Measurements from ENCODE around the gene FRYL. TPM values are rescaled to one million over a fixed set of nuclear protein-coding genes. Genes with fewer than 3 reads are reported as not detected.

Gene FRYL
- total RNA-seq, 1 donor from 2014 or later: 65.5 TPM

DNA sequence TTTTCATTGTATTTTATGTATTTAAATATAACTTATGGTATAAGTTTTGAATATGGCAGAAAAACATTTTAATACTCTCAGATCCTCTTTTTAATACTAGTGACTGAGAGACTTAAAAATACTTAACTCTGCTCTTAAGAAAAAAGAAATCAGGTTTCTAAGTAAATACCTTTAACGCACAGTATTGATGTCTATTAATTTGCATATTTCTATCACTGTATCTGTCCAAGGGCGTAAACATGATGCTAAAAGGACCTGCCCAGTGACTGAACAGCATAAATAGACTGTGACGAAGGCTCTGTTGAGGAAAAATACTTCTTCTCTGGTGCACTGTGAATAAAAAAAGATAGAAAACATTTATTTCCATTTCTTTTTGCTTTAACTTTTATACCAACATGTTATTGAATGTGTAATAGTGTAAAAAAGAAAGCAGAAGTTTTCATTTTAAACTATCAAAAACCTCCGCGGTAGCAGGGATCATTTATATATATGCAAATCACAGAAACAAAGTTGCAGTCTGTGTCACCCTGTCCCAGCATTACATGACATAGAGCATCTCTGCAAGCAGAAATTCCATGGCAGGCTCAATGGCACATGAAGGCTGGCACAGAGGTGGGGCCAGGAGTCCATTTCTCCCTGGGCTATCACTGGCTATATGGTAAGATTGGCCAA, 214.6 kb downstream of the FRYL start:
- Mint-ChIP-seq H3K27me3 (no peaks in the 10 kb centered on the region), H3K36me3 (ENCODE audit: insufficient read depth) (peaks cover 15% of the 10 kb centered on the region)
- TF ChIP-seq, protein P1, sequence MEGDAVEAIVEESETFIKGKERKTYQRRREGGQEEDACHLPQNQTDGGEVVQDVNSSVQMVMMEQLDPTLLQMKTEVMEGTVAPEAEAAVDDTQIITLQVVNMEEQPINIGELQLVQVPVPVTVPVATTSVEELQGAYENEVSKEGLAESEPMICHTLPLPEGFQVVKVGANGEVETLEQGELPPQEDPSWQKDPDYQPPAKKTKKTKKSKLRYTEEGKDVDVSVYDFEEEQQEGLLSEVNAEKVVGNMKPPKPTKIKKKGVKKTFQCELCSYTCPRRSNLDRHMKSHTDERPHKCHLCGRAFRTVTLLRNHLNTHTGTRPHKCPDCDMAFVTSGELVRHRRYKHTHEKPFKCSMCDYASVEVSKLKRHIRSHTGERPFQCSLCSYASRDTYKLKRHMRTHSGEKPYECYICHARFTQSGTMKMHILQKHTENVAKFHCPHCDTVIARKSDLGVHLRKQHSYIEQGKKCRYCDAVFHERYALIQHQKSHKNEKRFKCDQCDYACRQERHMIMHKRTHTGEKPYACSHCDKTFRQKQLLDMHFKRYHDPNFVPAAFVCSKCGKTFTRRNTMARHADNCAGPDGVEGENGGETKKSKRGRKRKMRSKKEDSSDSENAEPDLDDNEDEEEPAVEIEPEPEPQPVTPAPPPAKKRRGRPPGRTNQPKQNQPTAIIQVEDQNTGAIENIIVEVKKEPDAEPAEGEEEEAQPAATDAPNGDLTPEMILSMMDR (IDR thresholded peaks at IDR 0.05; ENCODE audit: unreplicated experiment): no peak

DNA sequence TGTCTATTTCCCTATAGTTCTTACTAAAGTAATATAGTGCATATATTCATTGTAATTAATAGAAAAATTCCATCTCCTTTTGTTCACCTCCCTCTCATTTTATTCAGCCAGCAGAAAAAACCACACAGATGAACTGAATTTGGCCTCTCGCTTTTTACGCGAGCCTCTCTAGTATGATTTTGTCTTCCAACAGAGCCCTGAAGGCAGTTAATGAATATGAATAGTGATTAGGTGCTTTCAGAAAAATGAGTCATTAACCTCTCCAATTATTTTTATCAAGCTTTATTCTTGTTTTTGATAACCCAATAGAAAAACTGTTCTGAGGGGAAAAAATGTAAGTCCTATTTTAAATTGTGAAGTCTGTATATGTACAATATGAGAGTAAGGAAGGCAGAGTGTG, 215.9 kb downstream of the FRYL start:
- Mint-ChIP-seq H3K4me3 (ENCODE audit: low read depth) (no peak overlapping the region), H3K4me1 (ENCODE audit: low read depth) (no peaks in the 10 kb centered on the region), H3K27ac (no peak overlapping the region), H3K36me3 (ENCODE audit: insufficient read depth) (peaks cover 19% of the 10 kb centered on the region), H3K27me3 (no peaks in the 10 kb centered on the region), H3K9me3 (ENCODE audit: low read depth) (no peaks in the 10 kb centered on the region)
- TF ChIP-seq, protein P1 (IDR thresholded peaks at IDR 0.05; ENCODE audit: unreplicated experiment): no peak
- no peak for DNase-seq (ENCODE audit: low spot score, unreplicated experiment)

More for the DNA sequence above, 214.6 kb downstream of the FRYL start:
- Mint-ChIP-seq H3K4me1 (ENCODE audit: low read depth) (no peaks in the 10 kb centered on the region), H3K27ac (peak overlapping the region; percentile 37), H3K4me3 (ENCODE audit: low read depth) (no peak overlapping the region), H3K9me3 (ENCODE audit: low read depth) (no peaks in the 10 kb centered on the region)
- DNase-seq (ENCODE audit: low spot score, unreplicated experiment): no peak

DNA sequence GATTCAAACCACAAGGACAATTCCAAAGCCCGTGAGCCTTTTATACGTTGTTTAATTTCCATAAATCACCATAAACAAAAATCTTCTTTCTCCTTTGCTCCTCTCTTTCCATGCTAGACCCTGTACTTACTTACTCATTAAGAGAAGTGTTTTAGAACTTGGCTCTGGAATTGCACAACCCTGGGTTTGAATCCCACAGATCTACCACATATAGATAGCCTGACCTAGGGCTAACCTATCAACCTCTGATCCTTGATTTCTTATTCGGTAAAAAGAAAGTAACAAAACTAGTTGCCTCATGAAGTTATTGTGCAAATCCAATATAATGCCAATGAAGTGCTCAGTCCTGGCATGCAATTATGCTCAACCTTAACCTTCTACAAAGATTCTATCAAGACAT, 221.3 kb downstream of the FRYL start:
- TF ChIP-seq, protein P1 (IDR thresholded peaks at IDR 0.05; ENCODE audit: unreplicated experiment): no peak
- DNase-seq (ENCODE audit: low spot score, unreplicated experiment): no peak
- peaks cover 6% of the 10 kb centered on the region for H3K9me3 Mint-ChIP-seq (ENCODE audit: low read depth)
- H3K27me3 Mint-ChIP-seq: no peaks in the 10 kb centered on the region
- peaks cover 39% of the 10 kb centered on the region for H3K36me3 Mint-ChIP-seq (ENCODE audit: insufficient read depth)
- no peak overlapping the region for H3K4me3 Mint-ChIP-seq (ENCODE audit: low read depth)
- H3K4me1 Mint-ChIP-seq (ENCODE audit: low read depth): no peaks in the 10 kb centered on the region
- no peak overlapping the region for H3K27ac Mint-ChIP-seq

DNA sequence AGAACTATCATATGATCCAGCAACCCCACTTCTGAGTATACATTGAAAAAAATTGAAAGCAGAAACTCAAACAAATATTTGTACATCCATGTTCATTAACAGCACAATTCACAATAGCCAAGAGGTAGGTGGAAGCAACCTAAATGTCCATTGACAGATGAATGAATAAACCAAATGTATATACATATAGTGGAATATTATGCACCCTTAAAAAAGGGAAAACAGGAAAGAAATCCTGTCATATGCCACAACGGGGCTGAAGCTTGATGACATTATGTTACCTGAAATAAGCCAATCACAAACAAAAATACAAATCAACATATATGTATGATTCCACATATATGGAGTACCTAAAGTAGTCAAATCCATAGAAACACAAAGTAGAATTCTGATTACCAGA, 222.1 kb downstream of the FRYL start:
- Mint-ChIP-seq H3K4me3 (ENCODE audit: low read depth) (no peak overlapping the region), H3K9me3 (ENCODE audit: low read depth) (peaks cover 6% of the 10 kb centered on the region), H3K27ac (no peak overlapping the region), H3K4me1 (ENCODE audit: low read depth) (peaks cover 2% of the 10 kb centered on the region), H3K27me3 (no peaks in the 10 kb centered on the region), H3K36me3 (ENCODE audit: insufficient read depth) (peaks cover 39% of the 10 kb centered on the region)
- no peak for DNase-seq (ENCODE audit: low spot score, unreplicated experiment)
- TF ChIP-seq, protein P1 (IDR thresholded peaks at IDR 0.05; ENCODE audit: unreplicated experiment): no peak

DNA sequence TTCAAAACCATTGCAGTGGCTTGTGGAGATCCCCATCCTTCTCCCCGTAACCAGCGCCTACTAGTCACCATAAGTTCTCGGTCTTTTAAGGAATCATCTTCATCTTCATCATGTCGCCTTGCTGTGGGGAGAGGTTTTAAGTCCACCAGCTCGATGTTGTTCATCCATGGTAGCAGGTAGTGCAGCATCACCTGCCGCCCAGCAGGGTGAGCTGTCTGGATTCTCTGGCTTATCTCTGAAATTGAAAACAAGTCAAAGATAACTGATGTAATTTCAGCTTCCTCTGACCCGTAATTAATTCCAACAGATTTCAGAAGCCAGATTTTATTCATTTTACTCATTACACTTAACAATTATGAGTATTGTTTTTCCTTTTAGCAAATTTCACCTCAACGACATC, 222.6 kb downstream of the FRYL start:
- H3K27ac Mint-ChIP-seq: no peak overlapping the region
- H3K27me3 Mint-ChIP-seq: no peaks in the 10 kb centered on the region
- TF ChIP-seq, protein P1 (IDR thresholded peaks at IDR 0.05; ENCODE audit: unreplicated experiment): peak; percentile 39
- H3K4me3 Mint-ChIP-seq (ENCODE audit: low read depth): no peak overlapping the region
- H3K9me3 Mint-ChIP-seq (ENCODE audit: low read depth): peaks cover 6% of the 10 kb centered on the region
- no peak for DNase-seq (ENCODE audit: low spot score, unreplicated experiment)
- peaks cover 39% of the 10 kb centered on the region for H3K36me3 Mint-ChIP-seq (ENCODE audit: insufficient read depth)
- peaks cover 2% of the 10 kb centered on the region for H3K4me1 Mint-ChIP-seq (ENCODE audit: low read depth)
